Memory B cell (primary cell): ENCODE data around the gene PAK5.

Experiments
- ATAC-seq: fragments of 150-1000 bp; cut with Tn5 transposase; 2 replicates; pipeline ENCODE4 v1.10.0; 2021; ENCODE audit warnings: low read depth, mild to moderate bottlenecking, moderate library complexity
- DNase-seq, 2 donors: peaks; one replicate each; pipeline ENCODE4 v3.0.0; 2022; ENCODE audit warnings: low spot score in 2 of 2
- H3K27ac Mint-ChIP-seq: one replicate; pipeline ENCODE4 v1.8.0; 2022; ENCODE audit warnings: mild to moderate bottlenecking, moderate library complexity, mixed read lengths
- H3K27me3 Mint-ChIP-seq: one replicate; pipeline ENCODE4 v1.8.0; 2022; ENCODE audit warnings: mixed read lengths
- H3K36me3 Mint-ChIP-seq: one replicate; pipeline ENCODE4 v1.8.0; 2022; ENCODE audit warnings: mild to moderate bottlenecking, mixed read lengths
- H3K4me1 Mint-ChIP-seq: one replicate; pipeline ENCODE4 v1.8.0; 2022; ENCODE audit warnings: mixed read lengths
- H3K4me3 Mint-ChIP-seq: one replicate; pipeline ENCODE4 v1.8.0; 2022; ENCODE audit warnings: mild to moderate bottlenecking, moderate library complexity, mixed read lengths
- H3K9me3 Mint-ChIP-seq: one replicate; pipeline ENCODE4 v1.8.0; 2022; ENCODE audit warnings: mixed read lengths

Gene PAK5

DNA sequence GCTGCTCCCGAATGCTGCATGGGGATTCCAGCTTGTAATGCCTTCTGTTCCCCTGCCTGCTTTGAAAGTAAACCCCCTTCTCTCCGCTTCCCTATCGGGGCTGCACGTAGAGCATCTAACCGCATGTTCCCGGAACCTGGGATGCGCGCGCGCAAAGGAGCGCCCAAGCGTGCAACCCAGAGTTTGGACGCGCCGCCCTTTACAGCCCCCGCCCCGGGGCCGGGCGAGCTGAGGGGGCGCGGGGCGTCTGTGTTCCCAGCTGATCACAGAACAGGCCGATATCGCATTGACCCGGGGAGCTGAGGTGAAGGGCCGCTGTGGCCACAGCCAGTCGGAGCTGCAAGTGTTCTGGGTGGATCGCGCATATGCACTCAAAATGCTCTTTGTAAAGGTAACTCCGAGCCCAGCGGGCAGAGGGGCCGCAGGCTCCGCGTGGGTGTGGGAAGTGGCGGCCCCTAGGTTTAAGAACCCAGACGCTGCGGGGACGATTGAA lies 323.1 kb downstream of the PAK5 start:
- H3K4me3 Mint-ChIP-seq = peak overlapping the region; percentile 24

DNA sequence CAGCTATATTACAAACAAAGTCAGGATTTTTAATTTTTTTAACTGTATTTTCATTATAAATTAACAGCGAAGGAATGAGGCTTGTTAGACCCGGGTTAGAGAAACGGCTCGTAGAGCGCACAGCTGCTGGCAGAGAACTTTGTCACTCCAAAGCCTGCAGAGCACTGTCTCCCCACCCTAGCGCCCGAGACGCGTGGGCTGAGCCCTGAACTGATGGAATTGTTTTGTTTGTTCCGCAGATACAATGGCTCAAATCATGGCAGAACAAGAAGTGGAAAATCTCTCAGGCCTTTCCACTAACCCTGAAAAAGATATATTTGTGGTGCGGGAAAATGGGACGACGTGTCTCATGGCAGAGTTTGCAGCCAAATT lies 323.7 kb downstream of the PAK5 start:
- peak overlapping the region; percentile 24 for H3K4me3 Mint-ChIP-seq
- peaks cover 3% of the 10 kb centered on the region for H3K4me1 Mint-ChIP-seq
- H3K27ac Mint-ChIP-seq = no peak overlapping the region
- DNase-seq (no peak), ATAC-seq (no peak)
- H3K27me3 Mint-ChIP-seq = peaks cover 13% of the 10 kb centered on the region
- no peaks in the 10 kb centered on the region for H3K9me3 Mint-ChIP-seq
- no peaks in the 10 kb centered on the region for H3K36me3 Mint-ChIP-seq

More for the DNA sequence above, 323.1 kb downstream of the PAK5 start:
- Mint-ChIP-seq H3K9me3 (no peaks in the 10 kb centered on the region), H3K27ac (no peak overlapping the region), H3K4me1 (peaks cover 3% of the 10 kb centered on the region), H3K36me3 (no peaks in the 10 kb centered on the region), H3K27me3 (peaks cover 13% of the 10 kb centered on the region)
- no peak for ATAC-seq
- DNase-seq = no peak

DNA sequence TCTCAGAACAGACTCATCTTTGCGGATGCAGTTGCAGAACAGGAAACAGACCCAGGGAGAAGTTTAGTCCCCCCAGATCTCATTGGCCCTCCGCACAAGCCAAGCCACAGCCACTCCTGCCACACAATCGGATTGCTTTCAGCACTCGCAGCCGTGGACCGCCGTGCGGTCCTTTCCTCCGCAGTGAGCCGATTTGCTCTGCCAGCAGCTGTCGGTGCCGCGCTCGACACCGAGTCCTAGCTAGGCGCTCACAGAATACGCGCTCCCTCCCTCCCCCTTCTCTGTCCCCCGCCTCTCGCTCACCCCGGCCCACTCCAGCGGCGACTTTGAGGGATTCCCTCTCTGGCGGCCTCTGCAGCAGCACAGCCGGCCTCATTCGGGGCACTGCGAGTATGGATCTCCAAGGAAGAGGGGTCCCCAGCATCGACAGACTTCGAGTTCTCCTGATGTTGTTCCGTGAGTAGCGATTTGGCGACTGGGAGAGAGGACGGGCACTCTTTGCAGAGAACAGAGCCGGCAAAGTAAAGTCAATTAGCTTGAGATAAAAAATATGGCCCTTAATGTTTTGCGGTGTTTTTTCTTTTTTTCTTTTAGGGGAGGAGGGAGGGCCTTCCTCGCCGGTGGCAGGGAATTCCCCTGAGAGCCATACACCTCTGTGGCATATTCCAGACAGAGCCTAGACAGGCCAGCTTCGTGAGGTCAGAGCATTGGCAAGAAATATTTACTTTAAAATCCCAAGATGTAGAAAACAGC lies 324.2 kb downstream of the PAK5 start, which contains the start of gene LAMP5:
Gene LAMP5 (plus strand): TSS at position 130 of the 753 bp plus-strand sequence. CDS start 263 bp downstream, at position 393.
- H3K9me3 Mint-ChIP-seq = no peaks in the 10 kb centered on the region
- peaks cover 13% of the 10 kb centered on the region for H3K27me3 Mint-ChIP-seq
- H3K4me1 Mint-ChIP-seq = peaks cover 3% of the 10 kb centered on the region
- DNase-seq (no peak), ATAC-seq (no peak)
- no peaks in the 10 kb centered on the region for H3K36me3 Mint-ChIP-seq
- H3K27ac Mint-ChIP-seq = no peak within 1 kb of the TSS
- H3K4me3 Mint-ChIP-seq = peak within 1 kb of the TSS; percentile 24

DNA sequence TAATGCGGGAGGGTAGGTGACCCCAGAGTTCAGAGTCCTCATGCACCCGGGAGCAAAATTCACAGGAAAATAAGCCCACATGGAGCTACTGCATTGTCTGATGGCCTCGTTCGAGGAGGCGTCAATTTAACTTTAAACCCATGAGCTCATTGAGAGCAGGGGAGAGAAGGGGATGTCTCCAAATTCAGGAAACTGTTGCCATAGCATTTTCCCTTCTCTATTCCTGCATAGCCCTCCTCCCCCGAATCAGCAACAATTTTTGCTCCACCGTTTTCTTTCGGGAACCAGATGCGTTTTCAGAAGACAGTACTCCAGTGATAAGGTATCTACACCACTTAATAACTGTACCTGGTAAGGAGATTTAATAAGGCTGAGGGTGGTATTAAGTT lies 324.8 kb downstream of the PAK5 start:
- no peak overlapping the region for H3K4me3 Mint-ChIP-seq
- H3K4me1 Mint-ChIP-seq = peaks cover 3% of the 10 kb centered on the region
- ATAC-seq = no peak

DNA sequence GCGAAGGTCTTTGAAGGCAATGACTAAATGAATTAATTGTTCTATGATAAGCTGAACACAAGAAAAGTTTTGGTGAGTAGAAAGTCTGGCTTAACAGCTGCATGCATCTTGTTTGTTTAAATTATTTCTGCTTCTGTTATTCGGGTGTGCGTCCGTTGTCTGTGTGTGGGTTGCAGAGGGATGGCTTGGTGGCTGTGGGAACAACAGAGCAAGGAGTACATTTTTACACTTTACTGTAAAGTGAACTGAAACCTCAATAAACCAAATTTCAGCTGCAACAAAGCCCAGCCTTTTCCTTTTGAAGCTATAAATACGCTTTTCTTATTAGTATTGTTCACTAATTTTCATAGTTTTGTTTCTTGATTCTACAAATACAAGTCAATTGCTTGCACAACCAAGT lies 328.0 kb downstream of the PAK5 start:
- Mint-ChIP-seq H3K9me3 (no peaks in the 10 kb centered on the region), H3K36me3 (no peaks in the 10 kb centered on the region), H3K27ac (no peak overlapping the region), H3K27me3 (peaks cover 22% of the 10 kb centered on the region), H3K4me1 (peaks cover 3% of the 10 kb centered on the region), H3K4me3 (no peak overlapping the region)
- ATAC-seq (no peak), DNase-seq (no peak)

More for the DNA sequence above, 324.8 kb downstream of the PAK5 start:
- H3K27me3 Mint-ChIP-seq = peaks cover 16% of the 10 kb centered on the region
- DNase-seq = no peak
- no peak overlapping the region for H3K27ac Mint-ChIP-seq
- H3K36me3 Mint-ChIP-seq = no peaks in the 10 kb centered on the region
- H3K9me3 Mint-ChIP-seq = no peaks in the 10 kb centered on the region

DNA sequence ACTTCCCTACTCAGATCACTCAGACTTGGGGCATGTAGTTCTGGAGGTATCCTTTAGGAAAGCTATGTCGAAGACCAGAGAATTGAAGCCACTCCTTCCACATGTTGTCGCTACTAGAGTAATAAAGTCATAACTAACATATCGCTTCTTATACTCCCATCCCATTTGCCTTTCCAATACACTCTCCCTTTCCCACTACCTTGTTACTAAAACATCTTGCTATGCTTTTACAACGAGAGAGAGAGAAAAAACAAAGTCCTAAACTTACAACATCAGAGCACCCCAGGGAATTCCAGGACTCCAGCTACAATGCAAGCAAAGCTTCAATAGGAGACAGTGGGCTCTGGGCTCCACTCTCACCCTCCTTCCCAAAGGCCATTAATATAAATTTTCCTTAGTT lies 329.6 kb downstream of the PAK5 start:
- Mint-ChIP-seq H3K4me1 (peaks cover 3% of the 10 kb centered on the region), H3K27ac (no peak overlapping the region), H3K27me3 (peaks cover 17% of the 10 kb centered on the region), H3K36me3 (no peaks in the 10 kb centered on the region), H3K9me3 (no peaks in the 10 kb centered on the region), H3K4me3 (no peak overlapping the region)
- ATAC-seq = no peak
- no peak for DNase-seq

DNA sequence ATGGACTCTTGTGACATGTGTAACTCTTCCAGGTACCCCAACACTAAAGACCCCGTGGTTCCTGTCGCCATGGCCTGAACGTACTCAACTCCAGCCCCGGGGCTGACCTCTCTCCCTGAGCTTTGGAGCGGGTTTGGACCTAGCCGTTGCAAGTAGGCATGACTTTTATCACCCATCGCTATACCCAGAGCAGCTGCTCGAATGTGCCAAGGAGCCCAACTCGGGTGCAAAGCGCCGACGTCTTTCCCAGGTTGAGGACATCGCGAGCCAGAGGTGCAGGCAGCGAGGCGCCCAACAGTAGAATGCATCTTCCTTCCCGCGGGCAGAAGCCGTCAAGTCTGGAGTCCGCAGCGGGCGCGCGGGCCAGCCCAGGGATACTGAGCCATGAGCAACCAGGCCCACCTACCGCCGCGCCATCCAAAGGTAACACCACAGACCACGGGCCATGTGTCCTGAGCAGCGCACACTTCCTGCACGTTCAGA lies 330.1 kb downstream of the PAK5 start:
- Mint-ChIP-seq H3K4me3 (no peak overlapping the region), H3K27ac (no peak overlapping the region), H3K36me3 (no peaks in the 10 kb centered on the region), H3K9me3 (no peaks in the 10 kb centered on the region), H3K27me3 (peaks cover 17% of the 10 kb centered on the region), H3K4me1 (peaks cover 3% of the 10 kb centered on the region)
- no peak for ATAC-seq
- no peak for DNase-seq

DNA sequence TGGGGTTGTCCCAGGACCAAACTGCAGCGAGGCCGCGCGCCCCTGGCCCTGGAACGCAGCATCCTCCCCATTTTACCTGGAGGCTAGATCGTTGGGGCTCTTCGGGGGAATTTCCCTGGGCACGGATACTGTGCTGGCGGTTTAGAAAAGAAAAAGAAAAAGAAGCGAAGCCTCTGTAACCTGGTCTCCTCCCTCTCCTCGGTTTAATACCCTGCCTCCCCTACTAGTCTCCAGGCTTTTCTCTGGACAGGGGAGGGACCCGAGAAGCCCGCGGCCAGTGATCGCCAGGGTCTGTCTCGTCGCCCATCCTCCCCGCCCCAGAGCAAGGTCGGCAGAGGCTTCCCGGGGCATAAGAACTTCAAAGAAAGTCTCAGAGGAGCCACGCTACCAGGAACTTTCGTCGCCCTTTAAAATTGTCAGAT lies 330.6 kb downstream of the PAK5 start:
- Mint-ChIP-seq H3K36me3 (no peaks in the 10 kb centered on the region), H3K4me1 (peaks cover 3% of the 10 kb centered on the region), H3K4me3 (no peak overlapping the region), H3K27me3 (peaks cover 17% of the 10 kb centered on the region), H3K27ac (no peak overlapping the region), H3K9me3 (no peaks in the 10 kb centered on the region)
- no peak for DNase-seq
- ATAC-seq = no peak

DNA sequence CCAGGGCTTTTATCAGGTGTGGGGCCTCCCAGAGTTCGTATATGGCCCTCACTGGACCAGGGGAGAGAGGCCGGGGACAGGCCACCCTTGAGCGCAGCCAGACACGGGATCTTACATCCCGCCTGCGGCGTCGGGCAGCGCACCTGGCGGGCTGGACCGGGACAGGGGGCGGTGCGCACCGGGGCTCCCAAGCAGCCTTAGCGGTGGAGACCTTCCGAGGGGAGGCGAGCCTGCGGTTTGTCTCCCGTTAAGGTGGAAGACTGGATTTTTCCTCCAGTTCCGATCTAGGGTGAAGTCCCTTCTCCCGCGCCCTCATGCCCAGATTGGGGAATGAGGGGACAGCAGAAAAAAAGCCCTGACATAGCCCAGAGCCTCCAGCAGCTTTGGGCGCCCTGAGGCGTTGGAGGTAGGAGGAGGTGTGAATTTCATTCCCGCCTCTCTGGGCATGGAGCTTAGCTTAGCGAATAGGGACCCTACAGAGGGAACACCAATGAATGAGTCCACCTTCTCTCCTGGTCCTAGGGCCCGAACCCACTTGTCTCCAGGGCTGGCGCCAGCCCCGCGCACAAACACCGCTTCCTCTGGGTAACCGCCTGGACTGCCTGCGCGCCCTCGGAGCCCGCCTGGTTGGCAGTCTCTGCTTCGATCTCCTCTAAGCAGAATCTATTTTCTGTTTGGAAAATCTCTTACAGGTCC lies 331.2 kb downstream of the PAK5 start:
- peaks cover 3% of the 10 kb centered on the region for H3K4me1 Mint-ChIP-seq
- no peak overlapping the region for H3K4me3 Mint-ChIP-seq
- DNase-seq (no peak), ATAC-seq (no peak)
- peaks cover 17% of the 10 kb centered on the region for H3K27me3 Mint-ChIP-seq
- no peaks in the 10 kb centered on the region for H3K36me3 Mint-ChIP-seq
- no peak overlapping the region for H3K27ac Mint-ChIP-seq
- H3K9me3 Mint-ChIP-seq = no peaks in the 10 kb centered on the region

DNA sequence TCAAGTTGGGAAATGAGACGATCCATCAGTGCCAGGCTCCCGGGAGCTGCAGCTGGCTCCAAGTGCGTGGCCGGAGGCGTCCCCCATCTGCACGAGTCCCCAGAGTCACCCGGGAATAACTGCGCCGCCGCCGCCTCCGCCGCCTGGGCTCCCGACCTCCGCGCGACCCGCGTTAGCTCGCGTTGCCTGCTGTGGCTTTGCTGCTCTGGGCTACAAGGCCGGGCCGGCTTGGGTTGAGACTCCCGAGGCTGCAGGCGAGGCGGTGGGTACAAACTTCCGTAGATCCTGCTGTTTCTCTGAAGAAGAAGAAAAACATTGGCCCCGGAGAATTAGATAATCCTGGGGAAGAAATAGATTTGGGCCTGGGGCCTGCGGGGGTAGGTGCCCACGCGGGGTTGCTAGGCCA lies 331.9 kb downstream of the PAK5 start:
- Mint-ChIP-seq H3K9me3 (no peaks in the 10 kb centered on the region), H3K36me3 (no peaks in the 10 kb centered on the region), H3K4me1 (peaks cover 3% of the 10 kb centered on the region), H3K4me3 (no peak overlapping the region), H3K27ac (no peak overlapping the region), H3K27me3 (peaks cover 17% of the 10 kb centered on the region)
- ATAC-seq = no peak
- no peak for DNase-seq

DNA sequence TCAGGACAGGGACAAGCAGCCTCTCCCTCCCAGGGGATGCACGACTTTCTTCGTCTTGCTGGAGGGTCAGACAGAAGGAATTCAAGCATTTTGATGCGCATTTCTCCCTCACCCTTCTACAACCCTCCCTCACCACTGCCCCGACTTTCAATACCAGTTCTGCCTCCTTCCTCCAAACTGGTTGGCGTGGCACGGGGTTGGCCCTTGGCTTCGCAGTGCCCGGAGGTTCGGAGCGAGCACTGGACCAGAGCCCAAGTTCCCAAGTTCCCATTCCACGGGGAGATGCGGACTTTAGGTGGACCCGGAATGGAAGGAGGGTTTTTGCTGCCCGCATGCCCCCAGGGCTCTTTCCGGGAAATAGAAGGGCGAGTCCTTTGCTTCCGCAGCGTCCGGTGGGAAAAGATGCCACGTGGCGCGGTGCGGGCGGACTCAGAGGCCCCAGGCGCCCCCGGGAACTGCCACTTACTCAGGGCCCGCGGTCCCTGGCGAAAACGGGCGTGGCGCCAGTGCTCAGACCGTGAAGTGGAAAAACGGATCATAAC lies 332.5 kb downstream of the PAK5 start:
- no peaks in the 10 kb centered on the region for H3K36me3 Mint-ChIP-seq
- no peak overlapping the region for H3K27ac Mint-ChIP-seq
- peaks cover 14% of the 10 kb centered on the region for H3K27me3 Mint-ChIP-seq
- H3K4me3 Mint-ChIP-seq = no peak overlapping the region
- ATAC-seq (no peak), DNase-seq (no peak)
- peaks cover under 1% of the 10 kb centered on the region for H3K4me1 Mint-ChIP-seq
- H3K9me3 Mint-ChIP-seq = no peaks in the 10 kb centered on the region

DNA sequence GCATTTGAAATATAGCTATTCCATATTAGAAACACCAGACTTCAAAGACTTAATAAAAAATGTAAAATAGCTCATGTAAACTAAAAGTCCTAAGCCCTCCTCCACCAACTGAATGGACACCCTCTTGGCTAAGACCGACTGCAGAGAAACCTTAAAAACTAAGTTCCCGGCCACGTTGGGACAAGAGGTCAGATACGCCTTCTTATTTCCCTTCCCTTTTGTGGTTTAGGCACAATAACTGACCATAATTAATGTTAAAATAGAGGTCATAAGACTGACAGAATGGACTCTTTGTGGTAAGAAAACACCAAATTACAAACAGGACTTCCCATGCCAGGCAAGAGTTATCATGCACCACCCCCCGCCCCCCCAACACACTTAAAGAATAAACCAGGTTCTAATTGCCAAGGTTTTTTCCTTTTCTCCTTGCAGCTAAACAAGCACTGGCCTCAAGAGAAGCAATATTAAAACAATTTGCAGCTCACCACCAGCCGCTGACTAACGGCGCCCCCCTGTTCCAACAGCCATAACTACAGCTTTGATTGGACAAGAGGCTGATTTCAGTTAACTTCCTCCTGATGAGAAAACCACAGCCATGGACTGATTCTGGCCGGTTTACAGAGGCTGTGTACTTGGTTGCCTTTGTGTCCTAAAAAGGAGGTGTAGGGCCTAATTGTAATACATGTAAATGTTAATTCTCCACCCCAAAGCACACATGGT lies 335.2 kb downstream of the PAK5 start:
- ATAC-seq (no peak), DNase-seq (no peak)
- H3K27me3 Mint-ChIP-seq = peaks cover 9% of the 10 kb centered on the region
- no peaks in the 10 kb centered on the region for H3K9me3 Mint-ChIP-seq
- H3K4me1 Mint-ChIP-seq = no peaks in the 10 kb centered on the region
- H3K36me3 Mint-ChIP-seq = no peaks in the 10 kb centered on the region
- no peak overlapping the region for H3K27ac Mint-ChIP-seq
- no peak overlapping the region for H3K4me3 Mint-ChIP-seq

DNA sequence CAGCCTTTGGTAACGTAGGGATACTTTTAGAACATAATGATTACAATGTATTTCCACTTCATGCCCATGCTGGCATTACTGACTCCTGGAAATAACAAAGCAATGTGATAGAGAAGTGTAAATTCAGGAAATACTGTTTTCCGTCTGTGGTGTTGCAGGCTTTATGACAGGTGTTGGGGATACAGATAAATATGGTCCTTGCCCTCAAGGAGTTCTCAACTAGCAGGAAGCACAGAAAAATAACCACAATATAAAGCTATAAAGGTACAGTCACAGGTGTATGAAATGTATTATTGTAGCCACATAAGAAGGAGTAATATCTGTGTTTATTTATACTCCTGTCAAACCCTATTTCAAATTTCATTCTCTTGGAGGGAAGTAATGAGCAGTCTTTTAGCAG lies 337.4 kb downstream of the PAK5 start:
- no peaks in the 10 kb centered on the region for H3K9me3 Mint-ChIP-seq
- H3K27me3 Mint-ChIP-seq = peaks cover 5% of the 10 kb centered on the region
- H3K4me1 Mint-ChIP-seq = no peaks in the 10 kb centered on the region
- H3K4me3 Mint-ChIP-seq = no peak overlapping the region
- H3K27ac Mint-ChIP-seq = no peak overlapping the region
- no peaks in the 10 kb centered on the region for H3K36me3 Mint-ChIP-seq
- no peak for ATAC-seq
- DNase-seq = no peak

DNA sequence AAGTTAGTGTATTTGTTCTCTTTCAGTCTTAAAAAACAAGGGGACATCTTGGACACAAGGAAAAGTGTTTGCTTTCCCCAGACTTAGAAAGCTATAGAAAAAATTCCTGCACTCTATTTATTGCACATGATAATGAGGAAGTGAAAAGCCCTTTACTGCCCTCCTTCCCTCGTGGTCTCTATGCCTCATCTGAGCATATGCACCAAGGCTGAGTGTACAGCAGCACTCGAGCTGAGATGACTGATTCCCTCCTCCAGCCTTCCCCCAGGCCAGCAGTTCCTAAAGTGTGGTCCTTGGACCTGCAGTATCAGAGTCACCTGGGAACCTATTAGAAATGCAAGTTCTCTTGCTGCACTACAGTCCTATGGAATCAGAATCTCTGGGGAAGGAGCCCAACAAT lies 338.8 kb downstream of the PAK5 start:
- peaks cover 2% of the 10 kb centered on the region for H3K9me3 Mint-ChIP-seq
- no peak overlapping the region for H3K4me3 Mint-ChIP-seq
- H3K27me3 Mint-ChIP-seq = no peaks in the 10 kb centered on the region
- DNase-seq = no peak
- H3K4me1 Mint-ChIP-seq = no peaks in the 10 kb centered on the region
- H3K36me3 Mint-ChIP-seq = no peaks in the 10 kb centered on the region
- H3K27ac Mint-ChIP-seq = no peak overlapping the region
- ATAC-seq = no peak
